K562 (cell line): Measurements from ENCODE around the gene NDUFAF4. TPM values are rescaled to one million over a fixed set of nuclear protein-coding genes. Genes with fewer than 3 reads are reported as not detected.

Experiments
- ATAC-seq: fragments of 200-7000 bp; cut with Tn5 transposase; 3 replicates; pipeline ENCODE4 v1.9.1; 2020; ENCODE audit warnings: moderate library complexity
- BruUV-seq: library from RNA; stranded (reverse); fragments of 400-500 nt; replicated peaks from 2 replicates; lab custom pipeline; 2021; lab: Mats Ljungman, UMichigan
- CTCF ChIA-PET: fragments of 300-600 bp; formaldehyde crosslinking; extraction: SDS; loops from one replicate; lab custom pipeline; 2021; ENCODE audit warnings: low intra/inter-chr PET ratio; lab: Yijun Ruan, JAX
- POLR2A ChIA-PET: fragments of 300-600, 350-650 bp; sonication (Branson Sonifier 250); formaldehyde crosslinking; extraction: SDS; loops from one replicate; lab custom pipeline; 2021; ENCODE audit warnings: antibody characterized with exemption, inconsistent platforms; lab: Yijun Ruan, JAX
- DNase-seq, 4 experiments: peaks; one replicate each; pipeline versions ENCODE4 v3.0.0 to v3.0.0-alpha.2; 2011 to 2018; ENCODE audit warnings: low spot score in 3 of 4, mixed read lengths in 3 of 4; ENCODE audit errors: extremely low read depth in 1 of 4
- FAIRE-seq: peaks from 2 replicates; lab custom pipeline; 2011; peaks lifted over from hg19 to GRCh38; lab: Jason Lieb, UNC
- H2AFZ ChIP-seq: 2 replicates; pipeline ENCODE4 v1.6.0; 2011; ENCODE audit warnings: low read depth, low read length, control low read depth, inconsistent platforms
- H3K27ac ChIP-seq: fragments of 200-600 bp; 3 replicates; pipeline ENCODE4 v1.8.0; 2011; ENCODE audit warnings: low read depth, mild to moderate bottlenecking, control low read depth, inconsistent platforms, low read length, moderate library complexity, mixed read lengths; ENCODE audit errors: extremely low read depth
- H3K27me3 ChIP-seq, 2 experiments: fragments of 300-600 bp in 1 of 2; 2 replicates in 1 of 2; 3 replicates in 1 of 2; pipeline versions ENCODE4 v1.6.0 to v1.8.0; 2011; ENCODE audit warnings: inconsistent platforms in 2 of 2, low read length in 2 of 2, mild to moderate bottlenecking in 1 of 2, mixed read lengths in 1 of 2, moderate library complexity in 1 of 2; ENCODE audit not compliant: control insufficient read depth in 2 of 2, insufficient read depth in 2 of 2
- H3K36me3 ChIP-seq: fragments of 300-600 bp; 3 replicates; pipeline ENCODE4 v1.8.0; 2011; ENCODE audit warnings: mild to moderate bottlenecking, low read length, inconsistent platforms; ENCODE audit not compliant: control insufficient read depth, insufficient read depth
- H3K4me1 ChIP-seq, 2 experiments: fragments of 200-600 bp in 1 of 2; replicated peaks in 1 of 2; 2 replicates in 1 of 2; 3 replicates in 1 of 2; pipeline versions ENCODE4 v1.5.1 to v1.8.0; 2011; ENCODE audit warnings: inconsistent platforms in 2 of 2, low read length in 2 of 2, mild to moderate bottlenecking in 1 of 2, mixed read lengths in 1 of 2, moderate library complexity in 1 of 2; ENCODE audit not compliant: control insufficient read depth in 2 of 2, insufficient read depth in 2 of 2
- H3K4me2 ChIP-seq: 2 replicates; pipeline ENCODE4 v1.6.1; 2011; ENCODE audit warnings: low read length, control low read depth, inconsistent platforms, mixed read lengths; ENCODE audit not compliant: insufficient read depth
- H3K4me3 ChIP-seq: fragments of 200-600 bp; sonication (generic), shearing (Covaris generic); 2 replicates; pipeline ENCODE4 v1.5.1; 2016; ENCODE audit warnings: control low read depth, inconsistent platforms
- H3K79me2 ChIP-seq: fragments of 200-600 bp; 3 replicates; pipeline ENCODE4 v1.8.0; 2011; ENCODE audit warnings: low read length, inconsistent platforms; ENCODE audit not compliant: control insufficient read depth, insufficient read depth
- H3K9ac ChIP-seq, 2 experiments: 2 replicates each; pipeline versions ENCODE4 v1.6.0 to v1.6.1; 2011; ENCODE audit warnings: low read depth in 2 of 2, low read length in 2 of 2, control low read depth in 1 of 2, inconsistent platforms in 1 of 2, mild to moderate bottlenecking in 1 of 2, mixed read lengths in 1 of 2; ENCODE audit not compliant: insufficient read depth in 1 of 2
- H3K9me1 ChIP-seq: one replicate; pipeline ENCODE4 v1.6.0; 2011; ENCODE audit warnings: inconsistent platforms, mild to moderate bottlenecking, low read length, moderate library complexity; ENCODE audit not compliant: control insufficient read depth, insufficient read depth
- H3K9me3 ChIP-seq: replicated peaks from 2 replicates; pipeline ENCODE4 v1.5.1; 2011; ENCODE audit warnings: low read depth, low read length, inconsistent platforms; ENCODE audit not compliant: control insufficient read depth, insufficient read depth
- H4K20me1 ChIP-seq: replicated peaks from 2 replicates; pipeline ENCODE4 v1.6.1; 2011; ENCODE audit warnings: low read length, inconsistent platforms, mixed read lengths; ENCODE audit not compliant: control insufficient read depth, insufficient read depth
- E2F6 ChIP-seq, 2 experiments: IDR thresholded peaks; 2 replicates each; pipeline ENCODE4 v1.6.1; 2011; ENCODE audit warnings: borderline replicate concordance in 1 of 2, control low read depth in 1 of 2, low read depth in 1 of 2, low read length in 1 of 2, mild to moderate bottlenecking in 1 of 2, mixed read lengths in 1 of 2, moderate library complexity in 1 of 2; ENCODE audit not compliant: insufficient read depth in 1 of 2, insufficient read length in 1 of 2, poor library complexity in 1 of 2, severe bottlenecking in 1 of 2; ENCODE audit errors: extremely low read depth in 1 of 2
- GABPB1 ChIP-seq: sonication (generic); formaldehyde crosslinking; IDR thresholded peaks from 2 replicates; pipeline ENCODE4 v1.8.0; 2022; ENCODE audit warnings: mild to moderate bottlenecking, missing genetic modification reagents
- PML ChIP-seq: IDR thresholded peaks from 2 replicates; pipeline ENCODE4 v1.6.1; 2012; ENCODE audit warnings: low read length, inconsistent platforms
- PREB ChIP-seq: sonication (generic); formaldehyde crosslinking; IDR thresholded peaks from 2 replicates; pipeline ENCODE4 v1.8.1; 2023; ENCODE audit warnings: mild to moderate bottlenecking, missing genetic modification reagents
- RBM15 ChIP-seq: fragments of 200-400 bp; formaldehyde crosslinking; IDR thresholded peaks from 2 replicates; pipeline ENCODE4 v1.6.1; 2018; ENCODE audit warnings: mild to moderate bottlenecking, low read length, moderate library complexity; ENCODE audit not compliant: insufficient read depth
- RREB1 ChIP-seq: fragments of 250-450 bp; sonication (Bioruptor Pico); IDR thresholded peaks from 2 replicates; pipeline ENCODE4 v1.4.0; 2020
- SMAD1 ChIP-seq: fragments of 150-350 bp; IDR thresholded peaks from 2 replicates; pipeline ENCODE4 v1.6.1; 2014; ENCODE audit warnings: low read length, low read depth; ENCODE audit not compliant: partially characterized antibody
- ZC3H8 ChIP-seq: fragments of 450-650 bp; IDR thresholded peaks from 2 replicates; pipeline ENCODE4 v1.6.1; 2017
- ZNF175 ChIP-seq: fragments of 200-800 bp; sonication (Bioruptor generic); IDR thresholded peaks from 2 replicates; pipeline ENCODE4 v1.6.1; 2016; ENCODE audit warnings: low read depth, mild to moderate bottlenecking, missing genetic modification characterization, missing compliant biosample characterization
- ZNF445 ChIP-seq: fragments of 250-450 bp; sonication (Bioruptor Pico); IDR thresholded peaks from 2 replicates; pipeline ENCODE4 v1.4.0; 2020; ENCODE audit warnings: low read depth, mild to moderate bottlenecking, moderate library complexity
- WGBS: fragments of 100-300 bp; shearing (Covaris generic); methylation state at CpG from one replicate; pipeline ENCODE4 v1.1.6; 2016; ENCODE audit warnings: low coverage, mixed read lengths; ENCODE audit not compliant: insufficient coverage; ENCODE audit errors: missing lambda C conversion rate; 5-methylcytosine and 5-hydroxymethylcytosine counted together
- in situ Hi-C: fragments of 300-500 bp; cut with MboI; formaldehyde crosslinking; loops from 4 replicates; pipeline ENCODE4 v1.15.0; 2018; ENCODE audit warnings: inconsistent platforms, mixed read lengths
- intact Hi-C: fragments of 100-400 bp; cut with micrococcal nuclease; formaldehyde crosslinking; loops from 2 replicates; pipeline ENCODE4 v1.14.2; 2022
- polyA plus RNA-seq, 8 experiments: library from polyadenylated mRNA; depleted of rRNA in 4 of 8; stranded (reverse) in 5 of 8; unstranded in 3 of 8; fragments of >200 nt; fragmentation: Nextera tagmentation in 2 of 8; fragmentation: Illumina TruSeq in 1 of 8; extraction: Ambion mirVana in 2 of 8; extraction: Trizol in 1 of 8; gene quantifications; 2 replicates each; pipeline versions ENCODE4 v1.2.1 to v1.2.3, GENCODE V29; 2011 to 2014; ENCODE audit warnings: inconsistent platforms in 1 of 8, missing spikeins in 1 of 8
- total RNA-seq, 7 experiments: library from RNA; depleted of rRNA in 6 of 7; stranded (reverse); fragments of >200 nt in 6 of 7; fragmentation: Illumina TruSeq in 2 of 7; extraction: Trizol in 2 of 7; gene quantifications; 2 replicates each; pipeline versions ENCODE4 v1.2.1 to v1.2.3, GENCODE V29; 2011 to 2021; ENCODE audit warnings: low replicate concordance in 1 of 7

The NDUFAF4 gene
- total and polyA plus RNA-seq, 9 of the 15 experiments (the other 6 are each of a cell fraction or from before 2014, with no cell fraction given): 45.0 to 418 (median 136) TPM

DNA sequence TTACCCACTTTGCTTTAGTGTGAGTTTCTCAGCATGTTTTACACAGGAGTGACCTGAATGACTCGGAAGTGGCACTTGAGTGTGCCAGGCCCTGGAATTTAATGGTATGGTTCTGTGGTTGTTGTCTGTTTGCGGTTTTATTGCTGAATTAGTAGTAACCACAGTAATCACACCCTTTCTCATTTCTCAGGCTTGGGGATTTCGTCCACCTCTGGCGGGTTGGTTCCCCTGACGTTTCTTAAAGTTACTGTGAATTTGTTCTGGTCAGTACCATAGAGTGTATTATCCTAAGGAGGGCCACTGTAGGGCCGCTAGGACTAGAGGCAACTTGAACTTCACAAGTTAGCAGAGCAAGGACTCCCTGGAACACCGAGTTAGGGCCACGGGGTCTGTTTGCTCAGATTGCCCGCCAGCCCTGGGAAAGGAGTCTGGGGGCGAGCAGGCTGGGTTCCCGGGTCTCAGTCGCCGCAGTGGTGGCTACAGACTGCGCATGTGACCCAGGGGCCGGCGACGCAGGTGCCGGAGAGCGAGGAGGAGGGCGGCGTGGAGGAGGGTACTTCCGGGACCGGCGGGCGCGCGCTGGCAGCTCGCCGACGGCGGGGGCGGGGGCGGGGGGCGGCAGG is 26.3 kb upstream of the NDUFAF4 start (continued):
- TF ChIP-seq E2F6 (IDR thresholded peaks at IDR 0.05; ENCODE audit: borderline replicate concordance in 1 of 2, extremely low read depth in 1 of 2, insufficient read depth in 1 of 2, insufficient read length in 1 of 2, low read depth in 1 of 2, low read length in 1 of 2, poor library complexity in 1 of 2, severe bottlenecking in 1 of 2): peak in 1 of 2 experiments; percentile 84
- TF ChIP-seq ZNF175: no peak
- no peak for TF ChIP-seq ZC3H8
- TF ChIP-seq PML: 0 out of 2 replicates have a peak, but pooled peaks have one; percentile 20
- no peak for TF ChIP-seq SMAD1
- TF ChIP-seq GABPB1: 0 out of 2 replicates have a peak, but pooled peaks have one; percentile 59

GRCh38 chr6:96923400-96923799 is 25.7 kb upstream of the NDUFAF4 start:
- intact Hi-C loops (loop anchor here (10.0 kb wide), 2 partner anchors 399 to 1409 kb away; partner anchors contain the start of gene UFL1), in situ Hi-C loops (no loop called here)
- ChIA-PET POLR2A (interaction anchor here (1.2 kb wide), 1 partner anchor 8 kb away, joined by 3 read pairs; no protein-coding TSS in a partner anchor), CTCF (no interaction called here)
- H3K9me1 ChIP-seq: no peaks in the 10 kb centered on the region
- H3K79me2 ChIP-seq: no peaks in the 10 kb centered on the region
- peak overlapping the region; percentile 97 for H2AFZ ChIP-seq
- no peaks in the 10 kb centered on the region for H3K9me3 ChIP-seq
- FAIRE-seq: no peak
- DNase-seq: peak in 1 of 4 experiments; percentile 20
- peak overlapping the region; percentile 48; the same call in 1 of the 2 replicates for H3K4me3 ChIP-seq
- ATAC-seq: no peak
- TF ChIP-seq ZNF445 (CRISPR knock-in tag) (peak; percentile 17; the same call in 1 of the 2 replicates), RREB1 (CRISPR knock-in tag) (no peak), PREB (CRISPR knock-in tag) (0 out of 2 replicates have a peak, but pooled peaks have one; percentile 40), RBM15 (no peak)
- H3K27me3 ChIP-seq: no peaks in the 10 kb centered on the region
- H3K9ac ChIP-seq: peak overlapping the region in 1 of 2 experiments; percentile 84; a peak in 2 of 4 replicates
- H3K4me2 ChIP-seq: peak overlapping the region; percentile 91
- peak overlapping the region; percentile 90 for H3K27ac ChIP-seq
- BruUV-seq: no TSS peak
- H3K36me3 ChIP-seq: no peaks in the 10 kb centered on the region
- WGBS: 7% methylated on average over 3 of the region's 3 CpGs
- H4K20me1 ChIP-seq: no peaks in the 10 kb centered on the region
- peaks cover 11 to 35% of the 10 kb centered on the region in 2 experiments for H3K4me1 ChIP-seq
